B cell (primary cell): ENCODE measurements around the gene CD33. TPM values are rescaled to one million over a fixed set of nuclear protein-coding genes. Genes with fewer than 3 reads are reported as not detected.

Experiments
- ATAC-seq: fragments of 200-7000 bp; cut with Tn5 transposase; one replicate; pipeline ENCODE4 v1.10.0; 2021; ENCODE audit warnings: low read depth, mild to moderate bottlenecking, moderate number of reproducible peaks, moderate library complexity
- CTCF ChIA-PET: fragments of 350-600 bp; sonication (Branson Sonifier 250); formaldehyde crosslinking; loops from one replicate; lab custom pipeline; 2021; ENCODE audit warnings: antibody characterized with exemption, inconsistent platforms; lab: Charles Lee
- POLR2A ChIA-PET: fragments of 350-600 bp; sonication (Branson Sonifier 250); formaldehyde crosslinking; loops from one replicate; lab custom pipeline; 2021; ENCODE audit warnings: antibody characterized with exemption; lab: Charles Lee
- DNase-seq: peaks from one replicate; pipeline ENCODE4 v3.0.0; 2013
- H2AFZ ChIP-seq: 2 replicates; pipeline ENCODE4 v1.6.1; 2012; ENCODE audit warnings: mild to moderate bottlenecking, low read depth, low read length; ENCODE audit not compliant: insufficient read depth, poor library complexity, severe bottlenecking
- H3K27ac ChIP-seq, 2 donors: 1 replicate in 1 of 2; 2 replicates in 1 of 2; pipeline ENCODE4 v1.5.1; 2012 to 2013; ENCODE audit warnings: low read length in 2 of 2, mild to moderate bottlenecking in 2 of 2, moderate library complexity in 1 of 2
- H3K27me3 ChIP-seq, 4 experiments: fragments of 200-600 bp in 1 of 4; sonication (generic) in 1 of 4; replicated peaks in 1 of 4; 1 replicate in 2 of 4; 2 replicates in 2 of 4; pipeline versions ENCODE4 v1.6.1 to v1.7.0; 2013 to 2016; ENCODE audit warnings: low read length in 3 of 4, mild to moderate bottlenecking in 2 of 4, mixed read lengths in 1 of 4, moderate library complexity in 1 of 4; ENCODE audit not compliant: insufficient read depth in 4 of 4, control insufficient read depth in 3 of 4; ENCODE audit errors: control extremely low read depth in 1 of 4
- H3K36me3 ChIP-seq, 2 experiments: replicated peaks in 1 of 2; 1 replicate in 1 of 2; 2 replicates in 1 of 2; pipeline versions ENCODE4 v1.6.1 to v1.7.1; 2013; ENCODE audit warnings: low read length in 1 of 2; ENCODE audit not compliant: insufficient read depth in 2 of 2, control insufficient read depth in 1 of 2; ENCODE audit errors: control extremely low read depth in 1 of 2, extremely low read depth in 1 of 2
- H3K4me1 ChIP-seq, 2 donors: fragments of 200-600 bp in 1 of 2; sonication (generic) in 1 of 2; 1 replicate in 1 of 2; 2 replicates in 1 of 2; pipeline versions ENCODE4 v1.5.1 to v1.6.1; 2013 to 2017; ENCODE audit warnings: low read length in 2 of 2; ENCODE audit not compliant: control insufficient read depth in 2 of 2, insufficient read depth in 2 of 2
- H3K4me2 ChIP-seq: replicated peaks from 2 replicates; pipeline ENCODE3; 2012; ENCODE audit warnings: mild to moderate bottlenecking, low read depth, low read length; ENCODE audit not compliant: poor library complexity, severe bottlenecking
- H3K4me3 ChIP-seq, 5 experiments: fragments of 200-600 bp in 1 of 5; sonication (generic) in 1 of 5; 1 replicate in 3 of 5; 2 replicates in 2 of 5; pipeline versions ENCODE4 v1.5.1 to v1.7.0; 2011 to 2016; ENCODE audit warnings: low read length in 4 of 5, mild to moderate bottlenecking in 4 of 5, low read depth in 2 of 5, control low read depth in 1 of 5, moderate library complexity in 1 of 5; ENCODE audit not compliant: insufficient read depth in 1 of 5; ENCODE audit errors: control extremely low read depth in 1 of 5, extremely low read depth in 1 of 5
- H3K79me2 ChIP-seq: fragments of 200-600 bp; sonication (generic); one replicate; pipeline ENCODE4 v1.6.0; 2016; ENCODE audit warnings: low read length; ENCODE audit not compliant: control insufficient read depth, insufficient read depth
- H3K9ac ChIP-seq: fragments of 200-600 bp; sonication (generic); 2 replicates; pipeline ENCODE4 v1.6.1; 2017; ENCODE audit warnings: mild to moderate bottlenecking, low read length, moderate library complexity
- H3K9me3 ChIP-seq, 3 donors: one replicate each; pipeline versions ENCODE4 v1.6.1 to v1.7.1; 2013; ENCODE audit warnings: low read length in 2 of 3; ENCODE audit not compliant: control insufficient read depth in 2 of 3, insufficient read depth in 1 of 3; ENCODE audit errors: control extremely low read depth in 1 of 3
- H4K20me1 ChIP-seq: 2 replicates; pipeline ENCODE4 v1.6.0; 2012; ENCODE audit warnings: mild to moderate bottlenecking, low read length; ENCODE audit not compliant: insufficient read depth, control insufficient read depth, poor library complexity, severe bottlenecking
- H3K27ac Mint-ChIP-seq: one replicate; pipeline ENCODE4 v1.8.0; 2021; ENCODE audit warnings: mixed read lengths
- H3K27me3 Mint-ChIP-seq: one replicate; pipeline ENCODE4 v1.8.0; 2021; ENCODE audit warnings: mixed read lengths
- H3K4me1 Mint-ChIP-seq: one replicate; pipeline ENCODE4 v1.8.0; 2021; ENCODE audit warnings: mixed read lengths
- H3K4me3 Mint-ChIP-seq: one replicate; pipeline ENCODE4 v1.8.0; 2021; ENCODE audit warnings: mixed read lengths
- H3K9me3 Mint-ChIP-seq: one replicate; pipeline ENCODE4 v1.8.0; 2022; ENCODE audit warnings: mixed read lengths; ENCODE audit not compliant: insufficient read depth
- CTCF ChIP-seq: fragments of 200-600 bp; IDR thresholded peaks from one replicate; pipeline ENCODE4 v1.8.0; 2022; ENCODE audit warnings: antibody characterized with exemption, mild to moderate bottlenecking
- EZH2 ChIP-seq: IDR thresholded peaks from 2 replicates; pipeline ENCODE4 v1.6.1; 2012; ENCODE audit warnings: borderline replicate concordance, low read depth, mild to moderate bottlenecking, moderate library complexity, low read length; ENCODE audit not compliant: insufficient read depth, poor library complexity, severe bottlenecking
- WGBS: methylation state at CpG from one replicate; pipeline ENCODE4 v1.1.5; 2013; ENCODE audit warnings: missing lambda C conversion rate; ENCODE audit not compliant: insufficient coverage; 5-methylcytosine and 5-hydroxymethylcytosine counted together
- intact Hi-C: fragments of 100-400 bp; cut with micrococcal nuclease; formaldehyde crosslinking; loops from one replicate; pipeline ENCODE4 v1.10.0; 2022
- polyA plus RNA-seq: library from polyadenylated mRNA; depleted of rRNA; stranded (reverse); fragments of >200 nt; gene quantifications from 2 replicates; pipeline ENCODE4 v1.2.3, GENCODE V29; 2012
- total RNA-seq, 2 donors: library from RNA; stranded (reverse); fragments of 120-200 nt in 1 of 2; gene quantifications; 1 replicate in 1 of 2; 2 replicates in 1 of 2; pipeline versions ENCODE4 v1.2.3 to v1.2.4, GENCODE V29; 2013 to 2022

The CD33 gene
- total and polyA plus RNA-seq, 2 donors (not counting 1 experiment from before 2014, with no cell fraction given): 1.3 TPM; not detected in 1

DNA sequence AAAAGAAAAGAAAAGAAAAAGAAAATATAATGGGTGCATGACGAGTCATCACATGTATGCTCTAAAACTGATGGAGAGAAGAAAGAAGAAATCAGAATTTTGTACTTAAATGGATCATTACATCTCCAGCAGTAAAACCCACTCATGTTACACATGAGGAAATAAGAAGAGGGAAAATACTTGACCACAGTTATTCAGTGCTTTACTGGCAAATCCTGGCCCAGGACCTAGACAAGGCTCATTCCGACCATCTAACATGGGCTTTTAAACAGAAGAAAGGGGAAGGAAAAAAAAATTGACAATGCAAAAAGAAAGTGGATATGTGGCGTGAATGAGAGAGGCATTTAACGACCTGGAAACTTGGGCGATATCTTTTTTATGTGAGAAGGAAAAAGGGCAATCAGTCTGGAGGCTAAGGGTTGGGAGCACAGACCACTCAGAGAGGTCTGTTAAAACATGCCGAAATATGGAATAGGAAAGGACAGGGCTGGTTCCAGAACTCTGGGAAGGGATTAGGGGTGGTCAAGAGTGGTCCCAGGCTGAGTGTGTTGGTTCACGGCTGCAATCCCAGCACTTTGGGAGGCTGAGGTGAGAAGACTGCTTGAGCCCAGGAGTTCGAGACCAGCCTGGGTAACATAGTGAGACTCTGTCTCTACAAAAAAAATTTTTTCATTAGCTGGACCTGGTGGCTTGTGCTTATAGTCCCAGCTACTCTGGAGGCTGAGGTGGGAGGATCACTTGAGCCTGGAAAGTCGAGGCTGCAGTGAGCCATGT is 27.6 kb downstream of the CD33 start:
- TF ChIP-seq CTCF (no peak), EZH2 (no peak)
- POLR2A ChIA-PET: no interaction called here
- ATAC-seq: no peak

GRCh38 chr19:51253088-51253806 is 28.4 kb downstream of the CD33 start:
- no peak for TF ChIP-seq CTCF
- TF ChIP-seq EZH2: no peak
- peaks cover 3% of the 10 kb centered on the region for H3K4me1 Mint-ChIP-seq
- Histone ChIP-seq H3K9me3 (peaks cover 0 to 11% (median 0%) of the 10 kb centered on the region in 3 donors), H3K4me3 (no peak overlapping the region), H3K4me1 (peaks cover 0 to under 1% of the 10 kb centered on the region in 2 donors), H3K36me3 (no peaks in the 10 kb centered on the region), H3K79me2 (no peaks in the 10 kb centered on the region), H4K20me1 (no peaks in the 10 kb centered on the region), H2AFZ (no peak overlapping the region), H3K27ac (no peak overlapping the region), H3K4me2 (no peak overlapping the region), H3K9ac (no peak overlapping the region), H3K27me3 (no peaks in the 10 kb centered on the region)
- WGBS: no CpG with 5 or more reads among the region's 1 CpG
- ChIA-PET CTCF (no interaction called here), POLR2A (no interaction called here)
- no peaks in the 10 kb centered on the region for H3K9me3 Mint-ChIP-seq
- DNase-seq: no peak
- H3K4me3 Mint-ChIP-seq: no peak overlapping the region
- H3K27me3 Mint-ChIP-seq: peaks cover 17% of the 10 kb centered on the region
- no peak overlapping the region for H3K27ac Mint-ChIP-seq
- no peak for ATAC-seq
- intact Hi-C loops: no loop called here

More for the DNA sequence above, 27.6 kb downstream of the CD33 start:
- CTCF ChIA-PET: no interaction called here
- H3K27me3 Mint-ChIP-seq: peaks cover 17% of the 10 kb centered on the region
- no peaks in the 10 kb centered on the region for H4K20me1 ChIP-seq
- no peaks in the 10 kb centered on the region for H3K36me3 ChIP-seq
- H3K4me3 Mint-ChIP-seq: no peak overlapping the region
- no peaks in the 10 kb centered on the region for H3K4me1 Mint-ChIP-seq
- no peak overlapping the region for H2AFZ ChIP-seq
- H3K9me3 Mint-ChIP-seq: no peaks in the 10 kb centered on the region
- intact Hi-C loops: no loop called here
- 81% methylated on average over 8 of the region's 9 CpGs for WGBS
- no peaks in the 10 kb centered on the region for H3K4me1 ChIP-seq
- H3K27ac Mint-ChIP-seq: no peak overlapping the region
- no peak overlapping the region for H3K4me3 ChIP-seq
- no peak for DNase-seq
- H3K27ac ChIP-seq: no peak overlapping the region
- peaks cover 0 to 11% (median 0%) of the 10 kb centered on the region in 3 donors for H3K9me3 ChIP-seq
- H3K4me2 ChIP-seq: no peak overlapping the region
- H3K27me3 ChIP-seq: peaks cover 0 to 2% (median 0%) of the 10 kb centered on the region in 4 experiments
- no peaks in the 10 kb centered on the region for H3K79me2 ChIP-seq
- no peak overlapping the region for H3K9ac ChIP-seq
